Immature natural killer cell (primary cell): ENCODE results near the gene CDKAL1. TPM values are rescaled to one million over a fixed set of nuclear protein-coding genes. Genes with fewer than 3 reads are reported as not detected.
A peak's percentile ranks its signal among the peaks of the same experiment; 100 is the strongest.

Source experiments
- DNase-seq, 3 donors: peaks; one replicate each; pipeline ENCODE4 v3.0.0; 2022; ENCODE audit warnings: mixed read lengths in 1 of 3
- H3K27ac Mint-ChIP-seq, 6 donors: one replicate each; pipeline ENCODE4 v1.8.0; 2020; ENCODE audit warnings: mixed read lengths in 6 of 6, mild to moderate bottlenecking in 5 of 6, inconsistent platforms in 4 of 6, moderate library complexity in 3 of 6
- H3K27me3 Mint-ChIP-seq, 3 donors: one replicate each; pipeline ENCODE4 v1.8.0; 2020 to 2021; ENCODE audit warnings: low read depth in 3 of 3, mild to moderate bottlenecking in 3 of 3, mixed read lengths in 3 of 3, moderate library complexity in 3 of 3, inconsistent platforms in 1 of 3
- H3K36me3 Mint-ChIP-seq, 3 donors: one replicate each; pipeline ENCODE4 v1.8.0; 2020; ENCODE audit warnings: mixed read lengths in 3 of 3, inconsistent platforms in 2 of 3, mild to moderate bottlenecking in 2 of 3
- H3K4me1 Mint-ChIP-seq, 2 donors: one replicate each; pipeline ENCODE4 v1.8.0; 2020; ENCODE audit warnings: inconsistent platforms in 2 of 2, mild to moderate bottlenecking in 2 of 2, mixed read lengths in 2 of 2, moderate library complexity in 1 of 2
- H3K4me3 Mint-ChIP-seq, 5 donors: one replicate each; pipeline ENCODE4 v1.8.0; 2020; ENCODE audit warnings: mild to moderate bottlenecking in 5 of 5, mixed read lengths in 5 of 5, inconsistent platforms in 3 of 5, moderate library complexity in 3 of 5
- H3K9me3 Mint-ChIP-seq, 6 donors: one replicate each; pipeline ENCODE4 v1.8.0; 2020; ENCODE audit warnings: mild to moderate bottlenecking in 6 of 6, mixed read lengths in 6 of 6, inconsistent platforms in 4 of 6, moderate library complexity in 3 of 6
- polyA plus RNA-seq, 3 donors: library from polyadenylated mRNA; unstranded; fragments of 300-500 nt; fragmentation: Illumina TruSeq; gene quantifications; one replicate each; pipeline ENCODE4 v1.2.3, GENCODE V29; 2021

CDKAL1 gene
- polyA plus RNA-seq, 3 donors from 2014 or later = 22.4 to 32.3 (median 25.4) TPM

- Mint-ChIP-seq H3K36me3 (peaks cover 21 to 35% (median 29%) of the 10 kb centered on the region in 3 donors), H3K27me3 (peaks cover 0 to 3% (median 0%) of the 10 kb centered on the region in 3 donors), H3K4me3 (no peak overlapping the region), H3K27ac (no peak overlapping the region), H3K9me3 (no peaks in the 10 kb centered on the region), H3K4me1 (no peaks in the 10 kb centered on the region)
- no peak for DNase-seq
Observed at GRCh38 chr6:20960067-20960466, 425.8 kb downstream of the CDKAL1 start.

- Mint-ChIP-seq H3K36me3 (peaks cover 13 to 27% (median 16%) of the 10 kb centered on the region in 3 donors), H3K9me3 (peaks cover 0 to 2% (median 0%) of the 10 kb centered on the region in 6 donors), H3K4me1 (no peaks in the 10 kb centered on the region), H3K4me3 (no peak overlapping the region), H3K27me3 (no peaks in the 10 kb centered on the region), H3K27ac (no peak overlapping the region)
- no peak for DNase-seq
Observed at GRCh38 chr6:20965276-20965675, 431.0 kb downstream of the CDKAL1 start.

- no peak for DNase-seq
- no peaks in the 10 kb centered on the region for H3K27me3 Mint-ChIP-seq
Observed at GRCh38 chr6:20965915-20966314, 431.7 kb downstream of the CDKAL1 start.

GRCh38 chr6:20969551-20969950, 435.3 kb downstream of the CDKAL1 start:
- Mint-ChIP-seq H3K4me3 (no peak overlapping the region), H3K36me3 (peaks cover 12 to 21% (median 13%) of the 10 kb centered on the region in 3 donors), H3K4me1 (no peaks in the 10 kb centered on the region), H3K27me3 (no peaks in the 10 kb centered on the region), H3K27ac (no peak overlapping the region), H3K9me3 (peaks cover 0 to 2% (median 0%) of the 10 kb centered on the region in 6 donors)
- DNase-seq = no peak

More at GRCh38 chr6:20965915-20966314, 431.7 kb downstream of the CDKAL1 start:
- Mint-ChIP-seq H3K4me1 (no peaks in the 10 kb centered on the region), H3K4me3 (no peak overlapping the region), H3K9me3 (peaks cover 0 to 2% (median 0%) of the 10 kb centered on the region in 6 donors), H3K36me3 (peaks cover 13 to 27% (median 14%) of the 10 kb centered on the region in 3 donors), H3K27ac (no peak overlapping the region)

- Mint-ChIP-seq H3K4me1 (no peaks in the 10 kb centered on the region), H3K9me3 (no peaks in the 10 kb centered on the region), H3K4me3 (no peak overlapping the region), H3K27ac (no peak overlapping the region), H3K36me3 (peaks cover 0 to 8% (median 3%) of the 10 kb centered on the region in 3 donors), H3K27me3 (no peaks in the 10 kb centered on the region)
- DNase-seq = no peak
Observed at GRCh38 chr6:20976391-20976918, 442.2 kb downstream of the CDKAL1 start.

GRCh38 chr6:20978151-20978614, 443.9 kb downstream of the CDKAL1 start:
- Mint-ChIP-seq H3K36me3 (no peaks in the 10 kb centered on the region), H3K27ac (no peak overlapping the region), H3K4me1 (no peaks in the 10 kb centered on the region), H3K27me3 (no peaks in the 10 kb centered on the region), H3K9me3 (no peaks in the 10 kb centered on the region), H3K4me3 (no peak overlapping the region)
- DNase-seq = no peak

GRCh38 chr6:20979076-20979475, 444.8 kb downstream of the CDKAL1 start:
- Mint-ChIP-seq H3K4me3 (no peak overlapping the region), H3K4me1 (no peaks in the 10 kb centered on the region), H3K36me3 (peaks cover 0 to under 1% (median 0%) of the 10 kb centered on the region in 3 donors), H3K27ac (no peak overlapping the region), H3K9me3 (peaks cover 0 to 4% (median 0%) of the 10 kb centered on the region in 6 donors), H3K27me3 (no peaks in the 10 kb centered on the region)
- DNase-seq = no peak

- Mint-ChIP-seq H3K36me3 (peaks cover 6 to 15% (median 7%) of the 10 kb centered on the region in 3 donors), H3K9me3 (peaks cover 0 to 6% (median under 1%) of the 10 kb centered on the region in 6 donors), H3K27me3 (no peaks in the 10 kb centered on the region), H3K4me1 (no peaks in the 10 kb centered on the region), H3K27ac (no peak overlapping the region), H3K4me3 (no peak overlapping the region)
- DNase-seq = no peak
Observed at GRCh38 chr6:20983961-20984360, 449.7 kb downstream of the CDKAL1 start.

GRCh38 chr6:20985821-20986220, 451.6 kb downstream of the CDKAL1 start:
- Mint-ChIP-seq H3K27ac (no peak overlapping the region), H3K36me3 (peaks cover 8 to 17% (median 10%) of the 10 kb centered on the region in 3 donors), H3K27me3 (no peaks in the 10 kb centered on the region)

GRCh38 chr6:20991910-20992309, 457.7 kb downstream of the CDKAL1 start:
- H3K27ac Mint-ChIP-seq = no peak overlapping the region
- H3K4me1 Mint-ChIP-seq = no peaks in the 10 kb centered on the region
- H3K36me3 Mint-ChIP-seq = peaks cover 11 to 23% (median 15%) of the 10 kb centered on the region in 3 donors
- H3K4me3 Mint-ChIP-seq = no peak overlapping the region
- no peaks in the 10 kb centered on the region for H3K27me3 Mint-ChIP-seq
- no peaks in the 10 kb centered on the region for H3K9me3 Mint-ChIP-seq
- DNase-seq = no peak

More at GRCh38 chr6:20985821-20986220, 451.6 kb downstream of the CDKAL1 start:
- DNase-seq = no peak
- Mint-ChIP-seq H3K4me3 (no peak overlapping the region), H3K4me1 (no peaks in the 10 kb centered on the region), H3K9me3 (peaks cover 0 to 6% (median under 1%) of the 10 kb centered on the region in 6 donors)

GRCh38 chr6:20996099-20996498, 461.8 kb downstream of the CDKAL1 start:
- Mint-ChIP-seq H3K9me3 (peaks cover 0 to 2% (median 0%) of the 10 kb centered on the region in 6 donors), H3K27me3 (peaks cover 0 to 2% (median 0%) of the 10 kb centered on the region in 3 donors), H3K27ac (no peak overlapping the region), H3K4me1 (no peaks in the 10 kb centered on the region), H3K4me3 (no peak overlapping the region), H3K36me3 (peaks cover 8 to 15% (median 8%) of the 10 kb centered on the region in 3 donors)
- DNase-seq = no peak

- Mint-ChIP-seq H3K4me3 (no peak overlapping the region), H3K4me1 (no peaks in the 10 kb centered on the region), H3K36me3 (peaks cover 16 to 25% (median 20%) of the 10 kb centered on the region in 3 donors), H3K9me3 (peaks cover 0 to 2% (median 0%) of the 10 kb centered on the region in 6 donors), H3K27ac (peak overlapping the region in 1 of 6 donors; percentile 44), H3K27me3 (peaks cover 0 to 2% (median 0%) of the 10 kb centered on the region in 3 donors)
- DNase-seq = no peak
Observed at GRCh38 chr6:20997143-20997769, 463.0 kb downstream of the CDKAL1 start.

GRCh38 chr6:20997770-20998147, 463.5 kb downstream of the CDKAL1 start:
- no peak for DNase-seq
- Mint-ChIP-seq H3K27me3 (peaks cover 0 to 2% (median 0%) of the 10 kb centered on the region in 3 donors), H3K4me3 (no peak overlapping the region), H3K36me3 (peaks cover 16 to 26% (median 21%) of the 10 kb centered on the region in 3 donors), H3K9me3 (peaks cover 0 to 2% (median 0%) of the 10 kb centered on the region in 6 donors), H3K27ac (no peak overlapping the region), H3K4me1 (no peaks in the 10 kb centered on the region)

- H3K9me3 Mint-ChIP-seq = peaks cover 0 to 2% (median 0%) of the 10 kb centered on the region in 6 donors
- H3K27ac Mint-ChIP-seq = peak overlapping the region in 1 of 6 donors; percentile 53
- H3K27me3 Mint-ChIP-seq = peaks cover 0 to 2% (median 0%) of the 10 kb centered on the region in 3 donors
- peaks cover 16 to 31% (median 28%) of the 10 kb centered on the region in 3 donors for H3K36me3 Mint-ChIP-seq
- DNase-seq = no peak
- H3K4me3 Mint-ChIP-seq = no peak overlapping the region
- H3K4me1 Mint-ChIP-seq = no peaks in the 10 kb centered on the region
Observed at GRCh38 chr6:20998748-20999448, 464.6 kb downstream of the CDKAL1 start.
